Stomach smooth muscle (tissue), 2 donors: Measurements from ENCODE around the gene TFCP2.
"Not testable (repeated sequence)": the region's sequence is repeated elsewhere in the genome, so short reads cannot be mapped to it uniquely, and the experiment has no call there.

Experiments used
- H3K27ac ChIP-seq: one replicate; pipeline ENCODE4 v1.7.0; 2013; ENCODE audit warnings: mild to moderate bottlenecking, low read length, inconsistent platforms
- H3K27me3 ChIP-seq, 2 donors: one replicate each; pipeline ENCODE4 v1.7.0; 2013; ENCODE audit warnings: low read length in 2 of 2; ENCODE audit not compliant: insufficient read depth in 2 of 2, control insufficient read depth in 1 of 2
- H3K36me3 ChIP-seq, 2 donors: one replicate each; pipeline ENCODE4 v1.7.0; 2013; ENCODE audit warnings: low read length in 2 of 2; ENCODE audit not compliant: control insufficient read depth in 2 of 2, insufficient read depth in 2 of 2
- H3K4me1 ChIP-seq: one replicate; pipeline ENCODE4 v1.7.0; 2013; ENCODE audit warnings: low read length; ENCODE audit not compliant: control insufficient read depth, insufficient read depth
- H3K4me3 ChIP-seq, 2 donors: one replicate each; pipeline ENCODE4 v1.7.0; 2013; ENCODE audit warnings: low read length in 2 of 2
- H3K9ac ChIP-seq, 2 donors: one replicate each; pipeline ENCODE4 v1.7.0; 2013; ENCODE audit warnings: low read length in 2 of 2, mild to moderate bottlenecking in 1 of 2
- H3K9me3 ChIP-seq, 2 donors: one replicate each; pipeline ENCODE4 v1.7.0; 2013; ENCODE audit warnings: low read length in 2 of 2; ENCODE audit not compliant: control insufficient read depth in 2 of 2
- donor health status: healthy.
- donor health status: Pancreatic carcinoma.

TFCP2 gene

DNA sequence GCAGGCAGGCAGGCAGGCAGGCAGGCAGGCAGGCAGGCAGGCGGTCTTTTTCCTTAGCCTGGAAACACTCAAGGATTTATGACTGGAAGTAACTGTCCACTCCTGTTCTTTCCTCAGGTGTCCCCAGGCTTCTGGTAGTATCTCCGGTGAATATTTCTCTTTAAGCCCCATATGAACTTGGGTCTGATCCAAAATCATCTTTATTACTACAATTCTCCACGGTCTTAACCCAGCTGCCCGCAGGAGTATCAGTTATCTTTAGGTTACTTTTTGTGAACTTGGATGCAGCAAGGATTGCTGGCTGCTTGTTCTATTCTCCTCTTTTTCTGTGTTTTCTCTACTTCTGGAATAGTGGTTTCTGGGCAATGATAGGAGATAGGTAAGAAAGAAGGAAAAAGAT, 92.8 kb downstream of the TFCP2 start:
- H3K4me3 ChIP-seq = no peak overlapping the region
- H3K36me3 ChIP-seq = no peaks in the 10 kb centered on the region
- H3K9ac ChIP-seq = peak overlapping the region in 1 of 2 donors; percentile 13
- no peaks in the 10 kb centered on the region for H3K9me3 ChIP-seq
- H3K4me1 ChIP-seq = peaks cover 37% of the 10 kb centered on the region
- H3K27ac ChIP-seq = no peak overlapping the region
- H3K27me3 ChIP-seq = no peaks in the 10 kb centered on the region

DNA sequence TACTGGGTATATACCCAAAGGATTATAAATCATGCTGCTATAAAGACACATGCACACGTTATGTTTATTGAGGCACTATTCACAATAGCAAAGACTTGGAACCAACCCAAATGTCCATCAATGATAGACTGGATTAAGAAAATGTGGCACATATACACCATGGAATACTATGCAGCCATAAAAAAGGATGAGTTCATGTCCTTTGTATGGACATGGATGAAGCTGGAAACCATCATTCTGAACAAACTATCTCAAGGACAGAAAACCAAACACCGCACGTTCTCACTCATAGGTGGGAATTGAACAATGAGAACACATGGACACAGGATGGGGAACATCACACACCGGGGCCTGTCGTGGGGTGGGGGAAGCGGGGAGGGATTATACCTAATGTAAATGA, 94.1 kb downstream of the TFCP2 start:
- not testable (repeated sequence) for H3K9ac ChIP-seq, H3K27me3 ChIP-seq, H3K4me3 ChIP-seq, H3K9me3 ChIP-seq, H3K27ac ChIP-seq, H3K36me3 ChIP-seq
- H3K4me1 ChIP-seq = peaks cover 37% of the 10 kb centered on the region

DNA sequence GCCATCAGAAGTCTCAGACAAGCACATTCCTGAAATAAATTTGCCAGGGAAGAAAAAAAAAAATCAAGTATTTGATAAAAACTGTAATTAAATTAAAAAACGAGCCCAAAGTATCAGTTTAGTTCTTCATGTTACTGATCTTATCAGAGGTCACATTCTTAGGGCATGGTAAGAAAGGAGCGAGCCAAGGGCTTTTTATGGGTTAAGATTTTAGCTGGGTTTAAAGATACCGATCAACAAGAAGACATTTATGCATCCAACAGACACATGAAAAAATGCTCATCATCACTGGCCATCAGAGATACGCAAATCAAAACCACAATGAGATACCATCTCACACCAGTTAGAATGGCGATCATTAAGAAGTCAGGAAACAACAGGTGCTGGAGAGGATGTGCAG, 94.6 kb downstream of the TFCP2 start:
- H3K4me3 ChIP-seq, H3K27me3 ChIP-seq, H3K36me3 ChIP-seq, H3K9ac ChIP-seq, H3K27ac ChIP-seq, H3K9me3 ChIP-seq: not testable (repeated sequence)
- H3K4me1 ChIP-seq = peaks cover 33% of the 10 kb centered on the region

DNA sequence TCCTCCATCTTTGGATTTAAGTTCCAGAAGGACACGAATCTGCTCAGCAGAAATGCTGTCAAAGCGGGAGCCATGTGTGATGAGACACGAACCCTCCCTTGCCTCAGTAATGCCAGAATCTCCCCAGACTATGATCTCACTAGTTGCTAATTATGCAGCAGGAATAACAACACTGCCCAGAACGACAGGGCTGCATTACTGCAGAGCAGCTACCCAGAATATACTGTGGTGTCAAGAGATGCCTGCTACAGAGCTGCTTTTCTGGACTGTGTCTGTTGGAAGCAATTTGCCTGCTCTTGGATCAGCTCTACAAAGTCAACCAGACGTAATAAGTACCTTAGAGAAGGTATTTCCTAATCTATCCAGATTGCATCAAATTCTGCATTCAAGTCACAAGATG, 95.0 kb downstream of the TFCP2 start:
- Histone ChIP-seq H3K9ac (peak overlapping the region in 1 of 2 donors; percentile 29), H3K9me3 (no peaks in the 10 kb centered on the region), H3K27me3 (no peaks in the 10 kb centered on the region), H3K4me3 (no peak overlapping the region), H3K36me3 (peaks cover 3 to 9% of the 10 kb centered on the region in 2 donors), H3K27ac (peak overlapping the region; percentile 26), H3K4me1 (peaks cover 33% of the 10 kb centered on the region)

DNA sequence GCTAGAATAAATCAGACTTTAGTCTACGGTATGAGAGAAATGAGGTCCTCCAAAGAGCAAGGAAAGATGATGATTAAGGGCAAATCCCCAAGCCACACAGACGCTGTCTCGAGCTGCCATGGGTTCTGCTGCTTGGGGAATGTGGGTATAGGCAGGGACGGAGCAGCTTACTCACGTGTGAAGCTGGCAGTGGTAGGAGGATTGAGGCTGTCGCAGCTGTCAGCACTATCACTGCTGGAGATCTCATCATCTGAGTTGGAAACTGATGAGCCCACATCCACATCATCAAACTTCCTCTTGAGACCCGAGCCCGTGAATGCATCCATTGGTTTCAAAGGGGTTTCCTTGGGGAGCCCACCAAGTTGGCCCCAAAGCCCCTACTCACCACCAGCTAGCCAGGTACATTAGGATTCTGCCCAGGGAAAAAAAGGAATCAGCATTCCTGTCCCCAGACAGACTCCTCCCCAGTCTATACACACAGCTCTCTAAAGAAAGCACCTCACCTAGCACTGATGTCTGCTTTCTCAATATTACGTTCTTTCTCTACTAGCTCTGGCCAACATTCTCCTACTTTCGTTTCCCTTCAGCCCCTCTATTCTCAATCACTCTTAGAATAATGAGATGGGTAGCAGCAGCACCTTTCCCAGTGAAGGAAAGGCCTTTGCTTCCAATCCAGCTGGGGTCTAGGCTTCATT, 96.6 kb downstream of the TFCP2 start:
- Histone ChIP-seq H3K9ac (no peak overlapping the region), H3K27ac (no peak overlapping the region), H3K4me1 (peaks cover 29% of the 10 kb centered on the region)

DNA sequence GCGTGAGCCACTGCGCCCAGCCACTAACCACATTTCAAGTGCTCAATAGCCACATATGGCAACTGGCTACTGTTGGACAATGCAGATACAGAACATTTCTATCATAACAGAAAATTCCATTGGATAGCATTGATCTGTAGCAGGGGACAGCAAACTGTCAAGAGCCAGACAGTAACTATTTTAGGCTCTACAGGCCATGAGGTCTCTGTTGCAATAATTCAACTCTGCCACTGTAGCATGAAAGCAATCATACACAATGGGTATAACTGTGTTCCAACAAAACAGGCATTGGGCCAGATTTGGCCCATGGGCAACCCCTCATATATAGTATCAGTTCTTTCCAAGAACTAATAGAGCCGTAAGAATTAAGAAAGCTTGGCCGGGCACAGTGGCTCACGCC, 97.5 kb downstream of the TFCP2 start:
- Histone ChIP-seq H3K9ac (no peak overlapping the region), H3K27ac (no peak overlapping the region), H3K4me1 (peaks cover 31% of the 10 kb centered on the region), H3K27me3 (no peaks in the 10 kb centered on the region), H3K4me3 (no peak overlapping the region), H3K36me3 (peaks cover 7 to 17% of the 10 kb centered on the region in 2 donors), H3K9me3 (no peaks in the 10 kb centered on the region)

More for the DNA sequence above, 96.6 kb downstream of the TFCP2 start:
- Histone ChIP-seq H3K9me3 (no peaks in the 10 kb centered on the region), H3K36me3 (peaks cover 7 to 13% of the 10 kb centered on the region in 2 donors), H3K4me3 (no peak overlapping the region), H3K27me3 (no peaks in the 10 kb centered on the region)

DNA sequence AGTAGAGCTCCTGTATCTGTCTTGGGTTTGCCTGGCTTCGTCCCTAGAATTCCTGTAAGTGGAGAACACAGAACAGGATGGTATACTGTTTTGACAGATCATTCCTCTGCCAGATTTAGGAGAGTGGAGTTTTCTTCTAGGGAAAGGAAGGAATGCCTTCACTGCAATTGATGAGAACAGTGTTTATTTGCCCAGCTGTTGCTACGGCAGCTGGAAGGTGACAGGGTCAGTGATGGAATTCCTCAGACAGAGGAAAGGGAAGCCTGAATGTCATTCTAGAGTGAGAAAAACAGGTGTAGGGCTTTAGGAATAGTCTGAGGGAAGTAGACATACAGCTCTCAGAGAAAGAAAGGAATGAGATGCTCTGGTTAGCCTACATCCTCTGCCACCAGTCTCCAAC, 101.3 kb downstream of the TFCP2 start:
- Histone ChIP-seq H3K36me3 (peaks cover 30 to 38% of the 10 kb centered on the region in 2 donors), H3K27ac (no peak overlapping the region), H3K4me3 (no peak overlapping the region)

DNA sequence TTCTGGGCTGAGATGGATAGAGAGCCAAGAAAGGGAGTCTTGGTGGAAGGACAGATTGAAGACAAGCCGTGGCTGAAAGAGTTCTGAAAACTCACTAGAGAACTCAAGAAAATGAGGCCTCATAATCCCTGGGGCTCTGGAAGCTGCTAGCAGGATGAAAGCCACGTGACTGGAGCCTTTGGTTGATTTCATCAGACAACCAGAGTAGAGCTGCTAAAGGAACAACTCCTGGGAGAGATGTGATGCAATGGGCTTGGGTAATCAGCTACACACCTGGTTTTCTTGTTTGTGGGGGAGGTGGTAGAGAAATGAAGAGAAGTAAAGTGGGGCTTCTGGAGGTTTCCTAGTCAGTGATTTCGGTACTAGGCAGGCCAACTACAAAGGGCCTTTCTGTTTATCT, 102.9 kb downstream of the TFCP2 start:
- Histone ChIP-seq H3K27me3 (no peaks in the 10 kb centered on the region), H3K4me3 (no peak overlapping the region), H3K27ac (no peak overlapping the region), H3K4me1 (peaks cover 10% of the 10 kb centered on the region), H3K36me3 (peaks cover 35 to 46% of the 10 kb centered on the region in 2 donors), H3K9ac (no peak overlapping the region), H3K9me3 (no peaks in the 10 kb centered on the region)

More for the DNA sequence above, 101.3 kb downstream of the TFCP2 start:
- Histone ChIP-seq H3K9ac (no peak overlapping the region), H3K9me3 (no peaks in the 10 kb centered on the region), H3K27me3 (no peaks in the 10 kb centered on the region), H3K4me1 (peaks cover 15% of the 10 kb centered on the region)

DNA sequence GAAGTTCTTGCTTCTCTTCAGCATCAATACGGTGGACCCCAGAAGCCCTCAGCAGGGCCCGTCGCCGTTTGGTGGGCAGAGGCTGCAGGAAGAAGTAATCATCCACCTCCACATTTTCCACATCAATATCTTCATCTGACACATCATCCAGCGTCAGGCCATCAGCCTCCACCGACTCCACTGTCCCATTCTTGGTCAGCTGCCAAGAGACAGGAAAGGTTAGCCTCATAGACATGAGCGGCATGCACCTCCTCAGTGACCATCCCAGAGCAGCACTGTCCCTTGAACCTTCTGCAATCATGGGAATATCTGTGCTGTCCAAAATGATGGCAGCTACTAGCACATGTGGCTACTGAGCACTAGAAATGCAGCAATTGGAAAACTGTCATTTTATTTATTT, 105.2 kb downstream of the TFCP2 start:
- Histone ChIP-seq H3K27me3 (no peaks in the 10 kb centered on the region), H3K4me1 (peaks cover 10% of the 10 kb centered on the region), H3K27ac (no peak overlapping the region), H3K4me3 (no peak overlapping the region), H3K36me3 (peaks cover 51 to 57% of the 10 kb centered on the region in 2 donors), H3K9me3 (no peaks in the 10 kb centered on the region), H3K9ac (no peak overlapping the region)

DNA sequence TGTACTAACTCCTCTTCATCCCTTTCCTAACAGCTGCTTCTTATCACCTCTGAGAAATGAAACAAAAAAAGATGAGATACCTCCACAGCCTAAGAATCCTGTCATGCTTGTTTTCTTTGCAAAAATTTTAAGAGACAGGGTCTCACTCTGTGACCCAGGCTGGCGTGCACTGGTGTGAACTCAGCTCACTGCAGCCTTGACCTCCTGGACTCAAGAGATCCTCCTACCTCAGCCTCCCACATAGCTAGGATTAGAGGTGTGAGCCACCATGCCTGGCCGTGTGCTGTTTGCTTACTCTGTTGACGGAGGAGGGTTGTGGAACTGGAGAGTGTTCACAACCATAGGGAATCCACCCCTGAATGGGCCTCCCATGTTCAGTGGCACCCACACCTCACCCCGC, 105.7 kb downstream of the TFCP2 start:
- Histone ChIP-seq H3K9ac (no peak overlapping the region), H3K36me3 (peaks cover 52 to 58% of the 10 kb centered on the region in 2 donors), H3K27ac (no peak overlapping the region), H3K27me3 (no peaks in the 10 kb centered on the region), H3K9me3 (no peaks in the 10 kb centered on the region), H3K4me3 (no peak overlapping the region), H3K4me1 (peaks cover 10% of the 10 kb centered on the region)

DNA sequence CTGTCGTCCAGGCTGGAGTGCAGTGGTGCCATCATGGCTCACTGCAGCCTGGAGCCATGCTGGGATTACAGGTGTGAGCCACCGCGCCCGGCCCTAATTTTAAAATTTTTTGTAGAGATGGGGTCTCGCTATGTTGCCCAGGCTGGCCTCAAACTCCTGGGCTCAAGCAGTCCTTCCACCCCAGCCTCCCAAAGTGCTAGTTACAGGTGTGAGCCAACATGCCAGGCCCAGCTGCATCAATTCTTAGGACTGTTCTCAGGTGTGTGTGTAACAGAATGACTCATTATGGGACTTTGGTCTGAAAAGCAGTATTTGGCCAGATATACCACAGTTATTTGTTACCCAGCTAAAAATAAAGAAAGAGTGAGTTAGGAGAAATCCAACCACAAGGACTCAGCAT, 107.4 kb downstream of the TFCP2 start:
- Histone ChIP-seq H3K36me3 (peaks cover 52 to 59% of the 10 kb centered on the region in 2 donors), H3K27me3 (no peaks in the 10 kb centered on the region), H3K9ac (no peak overlapping the region), H3K4me1 (no peaks in the 10 kb centered on the region), H3K4me3 (no peak overlapping the region), H3K9me3 (no peaks in the 10 kb centered on the region), H3K27ac (no peak overlapping the region)
